HAP-1 (cell line): ENCODE results near the gene GNB1.

ENCODE experiments used
- DNase-seq, 2 experiments: peaks; one replicate each; pipeline ENCODE4 v3.0.0-alpha.2; 2016 to 2020; ENCODE audit warnings: low spot score in 2 of 2
- H3K27me3 ChIP-seq: fragments of 250-450 bp; sonication (Bioruptor Pico); 2 replicates; pipeline ENCODE4 v1.5.1; 2020; ENCODE audit warnings: low read depth, mild to moderate bottlenecking, moderate library complexity
- H3K36me3 ChIP-seq: fragments of 250-450 bp; sonication (Bioruptor Pico); replicated peaks from 2 replicates; pipeline ENCODE4 v1.5.1; 2020; ENCODE audit warnings: mild to moderate bottlenecking
- H3K4me1 ChIP-seq: fragments of 250-450 bp; sonication (Bioruptor Pico); 2 replicates; pipeline ENCODE4 v1.5.1; 2020; ENCODE audit warnings: mild to moderate bottlenecking
- H3K4me3 ChIP-seq: fragments of 250-450 bp; sonication (Bioruptor Pico); 2 replicates; pipeline ENCODE4 v1.5.1; 2020; ENCODE audit warnings: mild to moderate bottlenecking, moderate library complexity
- H3K9me3 ChIP-seq: fragments of 250-450 bp; sonication (Bioruptor Pico); 2 replicates; pipeline ENCODE4 v1.5.1; 2020; ENCODE audit warnings: mild to moderate bottlenecking, moderate library complexity
- in situ Hi-C: fragments of 300-500 bp; cut with MboI; formaldehyde crosslinking; loops from 3 replicates; pipeline ENCODE4 v1.14.3; 2020; ENCODE audit warnings: low sequenced_read_pairs, inconsistent platforms, mixed read lengths

GNB1 gene

DNA sequence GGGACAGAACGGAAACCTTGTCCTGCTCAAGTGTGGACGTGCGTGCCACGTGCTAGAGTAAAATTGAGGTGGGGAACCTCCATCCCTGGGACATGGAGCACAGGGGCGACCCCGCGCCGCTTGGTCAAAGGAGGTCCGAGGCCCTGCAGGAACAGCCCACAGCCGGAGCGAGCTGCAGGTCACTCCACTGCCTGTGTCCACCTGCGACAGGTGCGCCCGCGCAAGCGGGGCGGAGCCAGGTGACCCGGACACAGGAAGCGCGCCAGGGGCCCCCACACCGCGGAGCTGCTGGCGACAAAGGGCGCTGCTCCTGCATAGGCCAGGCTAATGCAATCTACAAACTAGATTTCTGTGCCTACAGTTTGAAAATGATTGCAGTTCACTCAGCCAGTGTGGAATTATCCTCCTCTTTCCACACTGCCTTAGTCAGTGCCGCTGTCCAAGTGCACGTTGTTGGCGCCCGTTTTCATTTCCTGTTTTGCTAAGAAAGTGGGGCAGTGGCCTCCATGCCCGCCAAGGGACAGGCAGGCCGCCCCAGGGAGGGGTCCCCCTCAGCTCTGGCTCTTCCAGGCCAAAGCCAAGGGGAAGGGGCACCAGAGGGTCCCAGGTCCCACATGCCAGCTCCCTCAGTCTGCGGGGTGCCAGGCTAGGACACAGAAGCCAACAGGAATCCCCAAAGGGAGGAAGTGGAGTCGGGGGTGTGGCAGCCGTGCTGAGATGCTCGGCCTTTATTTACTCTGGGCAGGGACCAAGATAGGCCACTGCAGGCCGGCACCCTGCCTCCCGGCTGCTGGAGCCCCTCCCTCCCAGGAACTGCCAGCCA lies 108.3 kb downstream of the GNB1 start:
- in situ Hi-C loops = loop anchor here (10.0 kb wide), 1 partner anchor 122 kb away; no protein-coding TSS in a partner anchor
- Histone ChIP-seq H3K4me1 (peaks cover 23% of the 10 kb centered on the region), H3K27me3 (no peaks in the 10 kb centered on the region), H3K4me3 (no peak overlapping the region), H3K36me3 (peaks cover 29% of the 10 kb centered on the region), H3K9me3 (no peaks in the 10 kb centered on the region)
- DNase-seq = no peak

DNA sequence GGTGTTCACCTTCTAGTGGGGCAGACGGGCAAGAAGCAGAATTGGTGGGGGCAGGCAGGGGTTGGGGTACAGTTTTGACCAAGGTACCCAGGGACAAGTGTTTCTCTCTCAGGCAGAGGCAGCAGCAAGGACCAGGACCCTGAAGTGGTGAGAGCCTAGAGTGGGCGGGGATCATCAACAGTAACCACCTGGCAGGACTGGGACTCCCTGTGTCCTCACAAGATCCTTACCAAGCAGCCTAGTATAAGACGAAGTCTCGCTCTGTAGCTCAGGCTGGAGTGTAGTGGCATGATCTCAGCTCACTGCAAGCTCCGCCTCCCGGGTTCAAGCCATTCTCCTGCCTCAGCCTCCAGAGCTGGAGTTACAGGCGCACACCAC lies 109.4 kb downstream of the GNB1 start:
- H3K36me3 ChIP-seq = peaks cover 22% of the 10 kb centered on the region
- H3K4me3 ChIP-seq = no peak overlapping the region
- no peak for DNase-seq
- H3K9me3 ChIP-seq = no peaks in the 10 kb centered on the region
- in situ Hi-C loops = loop anchor here (10.0 kb wide), 1 partner anchor 123 kb away; no protein-coding TSS in a partner anchor
- peaks cover 30% of the 10 kb centered on the region for H3K4me1 ChIP-seq
- H3K27me3 ChIP-seq = no peaks in the 10 kb centered on the region

DNA sequence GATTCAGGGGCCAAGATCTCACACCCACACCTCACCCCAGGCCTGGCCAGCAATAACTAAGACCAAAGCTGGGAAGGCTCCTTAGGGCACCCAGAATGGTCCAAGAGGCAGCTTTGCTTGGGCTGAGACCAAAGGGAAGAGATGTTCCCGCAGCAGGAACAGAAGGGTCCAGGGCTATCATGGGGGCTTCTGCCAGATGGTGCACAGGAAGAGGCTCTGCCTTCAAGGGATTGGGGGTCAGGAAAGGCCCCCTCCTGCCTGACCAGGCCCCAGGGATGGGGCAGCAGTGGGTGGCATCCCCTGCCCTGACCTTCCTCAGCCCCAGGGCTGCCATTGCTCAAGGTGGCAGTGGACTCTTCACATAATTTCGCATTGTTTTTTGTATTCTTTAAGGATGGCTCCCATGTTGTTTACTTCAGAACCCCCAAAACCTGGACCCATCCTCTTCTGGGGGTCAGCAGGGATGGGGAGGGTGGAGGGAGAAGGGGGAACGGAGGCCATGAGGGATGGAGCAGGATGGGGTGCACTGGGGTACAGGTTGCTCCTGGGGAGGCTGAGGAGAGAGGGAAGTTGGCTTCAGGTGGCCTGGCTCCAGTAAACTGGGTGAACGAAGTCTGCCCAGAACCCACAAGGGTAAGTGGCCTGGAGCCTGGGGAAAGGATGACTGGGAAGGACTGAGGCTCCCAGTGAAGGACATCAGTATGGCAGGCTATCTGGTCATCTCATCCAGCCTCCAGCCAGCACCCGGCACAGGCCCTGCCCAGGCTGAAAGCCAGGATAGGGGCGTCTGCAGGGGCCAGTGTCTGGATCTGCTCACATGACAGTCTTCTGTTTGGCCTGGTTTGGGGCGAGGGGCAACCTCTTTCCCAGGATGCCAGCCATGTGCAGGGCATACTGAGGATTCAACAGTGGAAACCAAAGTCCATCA lies 110.0 kb downstream of the GNB1 start:
- Histone ChIP-seq H3K27me3 (no peaks in the 10 kb centered on the region), H3K4me1 (peaks cover 36% of the 10 kb centered on the region), H3K4me3 (no peak overlapping the region), H3K36me3 (peaks cover 15% of the 10 kb centered on the region), H3K9me3 (no peaks in the 10 kb centered on the region)
- DNase-seq = no peak
- in situ Hi-C loops = loop anchor here (10.0 kb wide), 1 partner anchor 124 kb away; no protein-coding TSS in a partner anchor

DNA sequence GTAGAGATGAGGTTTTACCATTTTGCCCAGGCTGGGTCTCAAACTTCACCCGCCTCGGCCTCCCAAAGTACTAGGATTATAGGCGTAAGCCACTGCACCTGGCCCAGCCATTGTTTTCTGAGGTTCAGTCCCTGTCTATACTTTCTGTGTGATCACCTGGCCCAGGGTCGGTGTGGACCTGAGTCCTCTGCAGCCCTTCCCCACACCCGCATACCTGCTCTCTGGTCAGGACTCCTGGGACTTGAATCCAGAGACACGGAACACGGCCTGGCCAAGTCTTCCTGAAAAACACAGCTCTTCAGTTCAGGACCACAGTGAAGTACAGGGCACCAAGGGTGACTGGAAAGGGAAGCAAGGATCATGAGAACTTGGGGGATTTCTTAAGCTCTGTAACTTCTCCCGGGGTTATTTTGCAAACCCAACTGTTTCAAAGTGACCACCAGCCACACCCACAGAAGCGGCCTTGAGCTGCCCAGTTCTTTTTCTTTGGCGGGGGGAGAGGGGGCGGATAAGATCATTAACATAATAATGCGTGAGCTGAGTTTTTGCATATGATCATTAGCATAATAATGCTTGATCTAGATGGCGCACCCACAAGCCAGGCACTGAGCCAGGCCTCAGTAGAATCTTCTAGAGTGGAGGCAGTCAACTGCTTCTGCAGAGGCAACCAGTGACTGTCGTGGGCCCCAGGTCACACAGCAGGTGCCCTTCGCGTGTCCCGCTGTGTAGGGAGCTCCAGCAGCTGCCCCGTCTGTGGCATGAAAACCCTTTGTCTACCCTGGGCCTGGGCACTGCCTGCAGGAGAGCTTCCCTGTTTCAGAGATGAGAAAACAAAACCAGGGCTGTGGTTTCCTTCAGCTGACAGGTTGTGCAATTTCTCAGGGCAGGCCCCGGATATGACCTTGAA lies 110.9 kb downstream of the GNB1 start:
- Histone ChIP-seq H3K4me1 (peaks cover 42% of the 10 kb centered on the region), H3K36me3 (peaks cover 7% of the 10 kb centered on the region), H3K27me3 (no peaks in the 10 kb centered on the region), H3K9me3 (no peaks in the 10 kb centered on the region), H3K4me3 (peak overlapping the region; percentile 45)
- in situ Hi-C loops = loop anchor here (10.0 kb wide), 1 partner anchor 125 kb away; no protein-coding TSS in a partner anchor
- DNase-seq = peak; percentile 90 to 91

DNA sequence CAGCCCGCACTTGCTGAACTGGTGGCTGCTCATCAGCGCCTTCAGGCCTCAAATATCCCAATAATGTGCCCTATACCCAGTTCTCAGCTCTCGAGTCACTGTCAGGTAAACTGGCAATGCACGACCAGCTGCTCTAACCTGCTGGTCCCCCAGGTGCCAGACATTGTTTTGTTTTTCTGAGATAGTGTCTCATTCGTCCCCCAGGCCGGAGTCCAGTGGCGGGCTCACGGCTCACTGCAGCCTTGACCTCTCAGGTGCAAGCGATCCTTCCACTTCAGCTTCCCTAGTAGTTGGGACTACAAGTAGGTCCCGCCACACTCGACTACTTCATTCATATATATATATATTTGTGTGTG lies 111.6 kb downstream of the GNB1 start:
- peaks cover 42% of the 10 kb centered on the region for H3K4me1 ChIP-seq
- H3K27me3 ChIP-seq = no peaks in the 10 kb centered on the region
- in situ Hi-C loops = no loop called here
- DNase-seq = no peak
- peaks cover 4% of the 10 kb centered on the region; the same call in 1 of the 2 replicates for H3K36me3 ChIP-seq
- H3K9me3 ChIP-seq = no peaks in the 10 kb centered on the region
- H3K4me3 ChIP-seq = peak overlapping the region; percentile 45

DNA sequence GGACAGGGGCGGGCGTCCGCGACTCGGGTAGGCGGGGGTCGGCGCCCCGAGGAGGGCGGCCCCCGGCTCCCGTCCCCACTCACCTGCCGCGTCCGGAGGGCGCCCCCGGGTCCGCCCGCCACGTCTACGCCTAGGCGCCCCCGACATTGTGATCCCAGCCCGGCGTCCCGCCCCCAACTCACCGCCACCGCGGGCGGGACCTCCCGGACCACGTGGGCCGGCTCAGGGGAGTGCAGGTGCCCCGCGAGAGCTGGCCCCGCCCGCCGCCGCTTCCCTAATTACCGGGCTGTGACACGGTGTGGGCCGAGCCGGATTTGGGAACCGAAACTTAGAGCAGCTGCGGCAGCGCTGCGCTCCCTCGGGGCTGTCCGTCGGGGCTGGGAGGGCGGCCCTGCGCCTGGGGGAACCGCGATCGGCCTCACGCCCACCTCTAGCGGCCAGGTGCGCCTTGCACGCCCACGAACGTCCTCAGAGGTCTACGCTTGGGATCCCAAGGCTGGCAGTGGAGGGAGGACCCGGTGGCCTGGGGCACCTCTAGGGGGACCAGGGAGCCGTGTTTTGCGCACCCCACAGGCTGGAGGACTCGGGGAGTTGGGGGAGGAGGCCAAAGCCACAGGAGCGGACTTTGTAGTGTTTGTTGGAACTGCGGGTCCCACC lies 112.1 kb downstream of the GNB1 start:
- Histone ChIP-seq H3K36me3 (peaks cover 4% of the 10 kb centered on the region; the same call in 1 of the 2 replicates), H3K9me3 (no peaks in the 10 kb centered on the region), H3K27me3 (no peaks in the 10 kb centered on the region), H3K4me3 (peak overlapping the region; percentile 45), H3K4me1 (peaks cover 42% of the 10 kb centered on the region)
- in situ Hi-C loops = no loop called here
- DNase-seq = peak; percentile 74 to 90

DNA sequence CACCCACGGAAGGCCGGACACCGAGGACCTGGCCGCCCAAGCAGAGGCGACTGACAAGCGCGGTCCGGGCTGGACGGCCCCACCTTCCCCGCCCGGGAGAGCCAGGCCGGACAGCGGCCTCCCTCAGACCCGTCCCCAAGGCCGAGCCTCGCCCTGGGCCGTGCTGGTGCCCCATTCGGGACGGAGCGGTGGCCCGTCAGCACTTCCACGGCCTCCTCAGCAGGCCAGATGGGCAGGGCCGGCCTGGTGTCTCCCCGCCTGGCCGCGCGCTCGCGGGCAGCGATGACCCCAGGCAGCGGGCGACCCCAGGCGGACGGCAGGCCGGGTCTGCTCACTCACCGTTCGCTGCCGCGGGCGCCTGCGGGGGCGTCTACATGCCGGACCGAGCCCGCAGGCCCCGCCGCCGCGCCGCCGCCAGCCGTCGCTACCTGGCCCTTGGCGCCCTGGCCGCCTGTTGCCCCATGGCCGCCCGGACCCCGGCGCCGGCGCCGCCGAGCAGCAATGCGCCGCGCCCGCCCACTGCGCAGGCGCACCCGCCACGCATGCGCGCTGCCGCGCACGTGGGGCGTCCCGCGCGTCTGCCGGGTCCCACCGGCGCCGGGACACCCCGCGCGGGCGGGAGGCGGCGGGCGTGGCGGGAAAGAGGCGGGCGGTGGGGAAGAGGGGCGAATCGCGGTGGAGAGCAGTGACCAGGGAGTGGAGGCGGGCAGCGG lies 112.8 kb downstream of the GNB1 start, which contains the start of gene NADK:
NADK (minus strand) TSS at position 521 of the 713 bp plus-strand sequence. CDS start 13,064 bp downstream, outside the sequence.
- DNase-seq = peak; percentile 38 to 72
- Histone ChIP-seq H3K36me3 (peaks cover 4% of the 10 kb centered on the region), H3K4me1 (peaks cover 42% of the 10 kb centered on the region), H3K27me3 (no peaks in the 10 kb centered on the region), H3K4me3 (peak within 1 kb of the TSS; percentile 74), H3K9me3 (no peaks in the 10 kb centered on the region)
- in situ Hi-C loops = no loop called here

DNA sequence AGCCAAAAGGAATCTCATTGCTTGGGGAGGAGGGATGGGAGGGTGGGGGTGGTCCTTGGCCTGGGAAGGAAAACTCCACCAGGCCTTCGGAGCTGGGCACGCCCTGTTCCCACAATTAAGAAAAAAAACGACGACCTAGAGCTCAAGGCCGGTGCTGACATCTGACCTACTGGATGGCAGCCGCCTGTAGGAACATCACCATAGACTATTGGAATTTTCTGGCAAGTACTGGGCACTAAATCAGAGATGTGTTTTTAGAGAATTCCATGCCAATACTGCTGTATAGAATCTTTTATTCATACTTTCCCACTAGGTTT lies 113.3 kb downstream of the GNB1 start:
- Histone ChIP-seq H3K9me3 (no peaks in the 10 kb centered on the region; the same call in 1 of the 2 replicates), H3K4me3 (peak overlapping the region; percentile 74), H3K4me1 (peaks cover 42% of the 10 kb centered on the region), H3K27me3 (no peaks in the 10 kb centered on the region), H3K36me3 (peaks cover 6% of the 10 kb centered on the region)
- in situ Hi-C loops = no loop called here
- peak; percentile 35 to 58 for DNase-seq

DNA sequence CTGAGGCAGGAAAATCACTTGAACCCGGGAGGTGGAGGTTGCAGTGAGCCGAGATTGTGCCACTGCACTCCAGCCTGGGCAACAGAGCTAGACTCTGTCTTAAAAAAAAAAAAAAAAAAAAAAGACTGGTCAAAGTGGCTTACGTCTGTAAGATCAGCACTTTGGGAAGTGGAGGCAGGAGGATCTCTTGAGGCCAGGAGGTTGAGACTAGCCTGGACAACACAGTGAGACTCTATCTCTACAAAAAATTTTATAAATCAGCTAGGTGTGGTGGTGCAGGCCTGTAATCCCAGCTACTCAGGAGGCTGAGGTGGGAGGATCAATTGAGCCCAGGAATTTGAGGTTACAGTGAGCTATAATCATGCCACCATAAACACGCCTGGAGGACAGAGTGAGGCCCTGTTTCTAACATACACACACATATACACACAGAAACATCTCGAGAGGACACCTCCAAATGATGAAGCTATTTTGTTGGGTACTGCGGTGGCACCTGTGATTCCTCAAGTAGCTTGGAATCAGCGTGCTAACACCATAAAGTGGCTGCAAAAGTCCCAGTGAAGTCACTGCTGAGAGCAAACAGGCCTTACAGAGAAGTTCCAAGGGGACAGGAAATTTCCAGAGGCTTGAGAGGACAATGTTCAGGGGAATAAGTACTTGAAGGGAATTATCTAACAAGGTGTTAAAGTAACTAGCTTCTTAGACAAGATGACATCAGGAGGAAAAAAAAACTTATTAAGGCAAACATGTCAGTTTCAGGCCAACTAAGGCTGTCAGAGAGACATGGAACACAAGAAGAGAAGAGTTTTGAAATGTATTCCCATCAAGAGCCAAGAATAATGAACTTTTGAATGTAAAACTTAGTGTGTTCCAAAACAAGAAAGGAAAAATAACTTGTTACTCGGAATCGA lies 114.0 kb downstream of the GNB1 start:
- in situ Hi-C loops = no loop called here
- Histone ChIP-seq H3K36me3 (peaks cover 12% of the 10 kb centered on the region), H3K27me3 (no peaks in the 10 kb centered on the region), H3K4me1 (peaks cover 42% of the 10 kb centered on the region), H3K9me3 (no peaks in the 10 kb centered on the region; the same call in 1 of the 2 replicates), H3K4me3 (peak overlapping the region; percentile 74)
- DNase-seq = no peak

DNA sequence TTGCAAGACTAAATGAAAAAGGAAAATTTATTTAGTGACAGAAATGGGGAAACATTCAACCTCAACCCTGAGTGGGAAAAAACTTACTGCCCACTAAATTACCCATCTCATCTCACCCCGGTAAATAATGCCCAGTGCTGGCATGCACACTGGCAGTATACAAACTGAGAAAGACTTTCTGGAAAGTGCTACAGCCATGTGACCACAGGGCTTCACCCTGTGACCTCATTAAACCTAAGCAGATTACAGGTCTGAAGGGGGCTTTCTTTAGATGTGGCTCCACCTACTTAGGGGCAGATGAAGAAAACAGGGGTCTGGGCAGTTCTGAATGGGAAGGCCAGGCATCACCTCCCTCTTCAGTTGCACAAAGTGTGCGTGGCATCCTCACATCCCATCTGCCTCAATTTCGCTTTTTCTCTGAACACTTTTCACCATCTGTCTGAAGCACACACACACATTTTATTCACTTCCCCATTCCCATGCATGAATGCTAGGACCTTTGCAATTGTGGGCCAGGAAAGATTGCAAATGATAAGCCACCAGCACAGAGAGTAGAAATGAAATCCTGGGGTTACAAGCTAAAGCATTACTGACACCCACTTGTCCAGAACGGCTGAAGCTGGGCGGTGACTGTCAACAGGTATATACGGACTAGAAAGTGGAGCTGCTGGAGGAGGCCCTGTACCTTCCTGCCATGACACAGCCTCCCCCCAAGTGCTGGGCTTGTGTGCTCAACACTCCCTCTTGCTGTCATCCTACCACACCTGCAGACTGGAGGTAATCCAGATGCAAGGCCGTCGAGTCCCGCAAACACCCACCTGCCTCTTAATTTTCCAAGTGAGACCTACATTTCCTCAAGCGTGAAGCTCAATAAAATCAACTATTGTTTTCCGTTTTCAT lies 115.3 kb downstream of the GNB1 start:
- peaks cover 35% of the 10 kb centered on the region for H3K4me1 ChIP-seq
- in situ Hi-C loops = no loop called here
- peaks cover 23% of the 10 kb centered on the region for H3K36me3 ChIP-seq
- no peak overlapping the region for H3K4me3 ChIP-seq
- no peaks in the 10 kb centered on the region for H3K27me3 ChIP-seq
- no peak for DNase-seq
- peaks cover 7% of the 10 kb centered on the region for H3K9me3 ChIP-seq

DNA sequence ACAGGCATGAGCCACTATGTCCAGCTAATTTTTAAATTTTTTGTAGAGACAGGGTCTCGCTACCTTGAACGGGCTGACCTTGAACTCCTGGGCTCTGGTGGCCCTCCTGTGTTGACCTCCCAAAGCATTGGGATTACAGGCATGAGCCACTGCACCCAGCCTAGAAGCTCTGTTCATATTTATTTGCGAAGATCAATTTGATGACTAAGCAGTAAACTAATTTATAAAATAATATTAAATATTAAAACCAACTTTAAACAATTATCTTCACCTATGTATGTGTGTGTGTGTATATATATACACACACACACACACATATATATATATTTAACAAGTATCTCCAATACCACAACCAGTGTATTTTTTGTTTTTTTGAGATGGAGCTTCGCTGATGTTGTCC lies 117.0 kb downstream of the GNB1 start:
- Histone ChIP-seq H3K4me3 (no peak overlapping the region), H3K9me3 (peaks cover 7% of the 10 kb centered on the region), H3K27me3 (no peaks in the 10 kb centered on the region), H3K36me3 (peaks cover 28% of the 10 kb centered on the region), H3K4me1 (peaks cover 20% of the 10 kb centered on the region)
- in situ Hi-C loops = no loop called here
- no peak for DNase-seq
